SIG-M5 (cell line): ENCODE data around the gene IQGAP2.

Experiments
- DNase-seq: peaks from one replicate; lab custom pipeline; 2025; lab: John Stamatoyannopoulos, UW

IQGAP2 gene

GRCh38 chr5:76451031-76451701, 48.1 kb downstream of the IQGAP2 start:
- no peak for DNase-seq

- DNase-seq = no peak
These were observed 52.5 kb downstream of the IQGAP2 start for GRCh38 chr5:76455531-76456133.

GRCh38 chr5:76456258-76456657, 53.2 kb downstream of the IQGAP2 start:
- no peak for DNase-seq

- no peak for DNase-seq
These were observed 54.8 kb downstream of the IQGAP2 start for GRCh38 chr5:76457674-76458485.

GRCh38 chr5:76458486-76458830, 55.4 kb downstream of the IQGAP2 start:
- DNase-seq = no peak

GRCh38 chr5:76460104-76460503, 57.0 kb downstream of the IQGAP2 start:
- DNase-seq = no peak

GRCh38 chr5:76462097-76462667, 59.1 kb downstream of the IQGAP2 start:
- DNase-seq = no peak

- no peak for DNase-seq
These were observed 64.1 kb downstream of the IQGAP2 start for GRCh38 chr5:76467216-76467615.

- peak; percentile 18 for DNase-seq
These were observed 65.7 kb downstream of the IQGAP2 start for GRCh38 chr5:76468635-76469425.

- DNase-seq = no peak
These were observed 66.7 kb downstream of the IQGAP2 start for GRCh38 chr5:76469656-76470290.

- no peak for DNase-seq
These were observed 67.9 kb downstream of the IQGAP2 start for GRCh38 chr5:76470976-76471375.

- DNase-seq = no peak
These were observed 68.3 kb downstream of the IQGAP2 start for GRCh38 chr5:76471406-76471805.

GRCh38 chr5:76471987-76472334, 68.9 kb downstream of the IQGAP2 start:
- DNase-seq = no peak

GRCh38 chr5:76472335-76473008, 69.4 kb downstream of the IQGAP2 start:
- no peak for DNase-seq

- no peak for DNase-seq
These were observed 69.9 kb downstream of the IQGAP2 start for GRCh38 chr5:76473009-76473336.

GRCh38 chr5:76473661-76474060, 70.6 kb downstream of the IQGAP2 start:
- DNase-seq = no peak

- no peak for DNase-seq
These were observed 71.3 kb downstream of the IQGAP2 start for GRCh38 chr5:76474377-76474776.

- no peak for DNase-seq
These were observed 72.3 kb downstream of the IQGAP2 start for GRCh38 chr5:76475385-76475784.

GRCh38 chr5:76475936-76476335, 72.9 kb downstream of the IQGAP2 start:
- no peak for DNase-seq

- DNase-seq = no peak
These were observed 73.5 kb downstream of the IQGAP2 start for GRCh38 chr5:76476474-76477038.

- no peak for DNase-seq
These were observed 74.0 kb downstream of the IQGAP2 start for GRCh38 chr5:76477061-76477460.
